Measurements from ENCODE around the gene KIF3B. TPM values are rescaled to one million over a fixed set of nuclear protein-coding genes. Genes with fewer than 3 reads are reported as not detected.
A peak's percentile ranks its signal among the peaks of the same experiment; 100 is the strongest.

Gene KIF3B
- total and polyA plus RNA-seq, 2 of the 13 experiments (the other 11 are each of a cell fraction or from before 2014, with no cell fraction given), result 23.6 to 28.8 TPM

DNA sequence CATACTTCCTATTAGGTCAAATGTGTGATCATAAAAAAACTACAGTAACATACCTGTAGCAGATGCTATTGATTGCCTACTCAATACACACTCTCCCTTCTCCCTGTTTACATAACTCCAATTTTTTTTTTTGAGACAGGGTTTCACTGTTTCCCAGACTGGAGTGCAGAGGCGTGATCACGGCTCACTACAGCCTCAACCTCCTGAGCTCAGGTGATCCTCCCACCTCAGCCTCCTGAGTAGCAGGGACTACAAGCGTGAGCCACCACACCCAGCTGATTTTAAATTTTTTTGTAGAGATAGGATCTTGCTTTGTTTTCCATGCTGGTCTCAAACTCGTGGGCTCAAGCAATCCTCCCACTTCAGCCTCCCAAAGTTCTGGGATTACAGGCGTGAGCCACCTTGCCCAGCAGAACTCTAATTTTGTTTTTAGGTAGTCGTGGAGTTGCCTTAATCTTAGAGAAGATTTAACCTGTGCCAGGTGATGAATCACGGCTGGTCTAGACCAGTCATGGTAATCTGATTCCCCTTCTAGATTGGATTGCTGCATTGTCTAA lies 14.0 kb upstream of the KIF3B start (continued):
- TF ChIP-seq ZMYM4 (CRISPR knock-in tag; IDR thresholded peaks at IDR 0.05) (peak; percentile 50; the same call in 1 of the 2 replicates), TCF7L2 (IDR thresholded peaks at IDR 0.05; ENCODE audit: low read depth, low read length) (no peak), RBM39 (IDR thresholded peaks at IDR 0.05; ENCODE audit: low read depth, low read length, poor library complexity, severe bottlenecking) (no peak), ZNF510 (CRISPR knock-in tag; IDR thresholded peaks at IDR 0.05; ENCODE audit: low read depth) (no peak), ISX (CRISPR knock-in tag; conservative IDR thresholded peaks at IDR 0.05) (0 out of 2 replicates have a peak, but pooled peaks have one; percentile 72), PLRG1 (conservative IDR thresholded peaks at IDR 0.05) (no peak), ZNF543 (CRISPR knock-in tag; IDR thresholded peaks at IDR 0.05) (no peak), ZNF773 (CRISPR knock-in tag; IDR thresholded peaks at IDR 0.05; ENCODE audit: borderline replicate concordance) (no peak), TBP (CRISPR knock-in tag; IDR thresholded peaks at IDR 0.05) (no peak), REL (CRISPR knock-in tag; conservative IDR thresholded peaks at IDR 0.05) (no peak), KAT8 (CRISPR knock-in tag; IDR thresholded peaks at IDR 0.05) (0 out of 2 replicates have a peak, but pooled peaks have one; percentile 56), SP2 (CRISPR knock-in tag; IDR thresholded peaks at IDR 0.05) (no peak), NR3C1 (CRISPR knock-in tag; IDR thresholded peaks at IDR 0.05) (no peak)
- TF ChIP-seq, protein P1, sequence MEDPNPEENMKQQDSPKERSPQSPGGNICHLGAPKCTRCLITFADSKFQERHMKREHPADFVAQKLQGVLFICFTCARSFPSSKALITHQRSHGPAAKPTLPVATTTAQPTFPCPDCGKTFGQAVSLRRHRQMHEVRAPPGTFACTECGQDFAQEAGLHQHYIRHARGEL (CRISPR knock-in tag; IDR thresholded peaks at IDR 0.05), result no peak
- TF ChIP-seq, protein P2, sequence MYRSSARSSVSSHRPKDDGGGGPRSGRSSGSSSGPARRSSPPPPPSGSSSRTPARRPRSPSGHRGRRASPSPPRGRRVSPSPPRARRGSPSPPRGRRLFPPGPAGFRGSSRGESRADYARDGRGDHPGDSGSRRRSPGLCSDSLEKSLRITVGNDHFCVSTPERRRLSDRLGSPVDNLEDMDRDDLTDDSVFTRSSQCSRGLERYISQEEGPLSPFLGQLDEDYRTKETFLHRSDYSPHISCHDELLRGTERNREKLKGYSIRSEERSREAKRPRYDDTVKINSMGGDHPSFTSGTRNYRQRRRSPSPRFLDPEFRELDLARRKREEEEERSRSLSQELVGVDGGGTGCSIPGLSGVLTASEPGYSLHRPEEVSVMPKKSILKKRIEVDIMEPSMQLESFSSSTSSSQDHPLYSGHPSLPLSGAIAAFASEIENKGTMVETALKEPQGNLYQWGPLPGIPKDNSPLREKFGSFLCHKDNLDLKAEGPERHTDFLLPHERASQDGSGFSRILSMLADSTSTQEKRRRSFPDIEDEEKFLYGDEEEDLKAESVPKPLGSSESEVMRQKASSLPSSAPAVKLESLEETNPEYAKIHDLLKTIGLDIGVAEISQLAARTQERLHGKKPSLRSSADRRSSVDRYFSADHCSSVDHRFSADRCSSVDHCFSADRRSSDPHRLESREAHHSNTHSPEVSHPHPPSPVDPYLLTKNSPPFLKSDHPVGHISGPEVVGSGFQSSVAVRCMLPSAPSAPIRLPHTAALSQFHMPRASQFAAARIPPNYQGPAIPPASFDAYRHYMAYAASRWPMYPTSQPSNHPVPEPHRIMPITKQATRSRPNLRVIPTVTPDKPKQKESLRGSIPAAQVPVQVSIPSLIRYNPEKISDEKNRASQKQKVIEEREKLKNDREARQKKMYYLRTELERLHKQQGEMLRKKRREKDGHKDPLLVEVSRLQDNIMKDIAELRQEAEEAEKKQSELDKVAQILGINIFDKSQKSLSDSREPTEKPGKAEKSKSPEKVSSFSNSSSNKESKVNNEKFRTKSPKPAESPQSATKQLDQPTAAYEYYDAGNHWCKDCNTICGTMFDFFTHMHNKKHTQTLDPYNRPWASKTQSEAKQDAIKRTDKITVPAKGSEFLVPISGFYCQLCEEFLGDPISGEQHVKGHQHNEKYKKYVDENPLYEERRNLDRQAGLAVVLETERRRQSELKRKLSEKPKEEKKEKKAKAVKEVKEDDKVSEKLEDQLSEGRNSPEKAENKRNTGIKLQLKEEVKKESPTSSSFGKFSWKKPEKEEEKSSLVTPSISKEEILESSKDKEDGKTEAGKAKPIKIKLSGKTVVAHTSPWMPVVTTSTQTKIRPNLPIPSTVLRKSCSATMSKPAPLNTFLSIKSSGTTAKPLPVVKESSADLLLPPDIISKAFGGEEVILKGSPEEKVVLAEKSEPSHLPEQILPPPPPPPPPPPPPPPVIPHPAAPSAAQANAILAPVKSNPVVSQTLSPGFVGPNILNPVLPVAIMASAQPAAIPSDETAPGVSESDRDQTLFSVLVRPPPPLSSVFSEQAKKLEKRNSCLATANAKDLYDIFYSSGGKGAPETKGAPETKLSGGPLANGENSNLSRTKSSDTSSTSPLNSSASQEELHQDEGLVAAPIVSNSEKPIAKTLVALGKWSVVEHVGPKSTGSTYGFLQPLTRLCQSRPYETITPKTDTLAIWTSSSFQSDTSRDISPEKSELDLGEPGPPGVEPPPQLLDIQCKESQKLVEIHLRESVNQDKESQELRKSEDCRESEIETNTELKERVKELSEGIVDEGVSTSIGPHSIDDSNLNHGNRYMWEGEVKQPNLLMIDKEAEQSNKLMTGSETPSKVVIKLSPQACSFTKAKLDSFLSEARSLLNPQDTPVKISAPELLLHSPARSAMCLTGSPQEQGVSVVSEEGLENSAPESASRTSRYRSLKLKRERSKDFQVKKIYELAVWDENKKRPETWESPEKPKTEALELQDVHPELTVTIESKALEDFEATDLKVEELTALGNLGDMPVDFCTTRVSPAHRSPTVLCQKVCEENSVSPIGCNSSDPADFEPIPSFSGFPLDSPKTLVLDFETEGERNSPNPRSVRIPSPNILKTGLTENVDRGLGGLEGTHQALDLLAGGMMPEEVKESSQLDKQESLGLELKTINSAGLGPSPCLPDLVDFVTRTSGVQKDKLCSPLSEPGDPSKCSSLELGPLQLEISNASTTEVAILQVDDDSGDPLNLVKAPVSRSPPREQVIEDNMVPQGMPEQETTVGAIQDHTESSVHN (CRISPR knock-in tag; IDR thresholded peaks at IDR 0.05), result no peak
- TF ChIP-seq, protein P3, sequence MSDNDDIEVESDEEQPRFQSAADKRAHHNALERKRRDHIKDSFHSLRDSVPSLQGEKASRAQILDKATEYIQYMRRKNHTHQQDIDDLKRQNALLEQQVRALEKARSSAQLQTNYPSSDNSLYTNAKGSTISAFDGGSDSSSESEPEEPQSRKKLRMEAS (IDR thresholded peaks at IDR 0.05), result 0 out of 2 replicates have a peak, but pooled peaks have one; percentile 12
- TF ChIP-seq, protein P4, sequence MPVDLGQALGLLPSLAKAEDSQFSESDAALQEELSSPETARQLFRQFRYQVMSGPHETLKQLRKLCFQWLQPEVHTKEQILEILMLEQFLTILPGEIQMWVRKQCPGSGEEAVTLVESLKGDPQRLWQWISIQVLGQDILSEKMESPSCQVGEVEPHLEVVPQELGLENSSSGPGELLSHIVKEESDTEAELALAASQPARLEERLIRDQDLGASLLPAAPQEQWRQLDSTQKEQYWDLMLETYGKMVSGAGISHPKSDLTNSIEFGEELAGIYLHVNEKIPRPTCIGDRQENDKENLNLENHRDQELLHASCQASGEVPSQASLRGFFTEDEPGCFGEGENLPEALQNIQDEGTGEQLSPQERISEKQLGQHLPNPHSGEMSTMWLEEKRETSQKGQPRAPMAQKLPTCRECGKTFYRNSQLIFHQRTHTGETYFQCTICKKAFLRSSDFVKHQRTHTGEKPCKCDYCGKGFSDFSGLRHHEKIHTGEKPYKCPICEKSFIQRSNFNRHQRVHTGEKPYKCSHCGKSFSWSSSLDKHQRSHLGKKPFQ (CRISPR knock-in tag; IDR thresholded peaks at IDR 0.05; ENCODE audit: insufficient replicate concordance), result peak; percentile 59
- TF ChIP-seq, protein P5, sequence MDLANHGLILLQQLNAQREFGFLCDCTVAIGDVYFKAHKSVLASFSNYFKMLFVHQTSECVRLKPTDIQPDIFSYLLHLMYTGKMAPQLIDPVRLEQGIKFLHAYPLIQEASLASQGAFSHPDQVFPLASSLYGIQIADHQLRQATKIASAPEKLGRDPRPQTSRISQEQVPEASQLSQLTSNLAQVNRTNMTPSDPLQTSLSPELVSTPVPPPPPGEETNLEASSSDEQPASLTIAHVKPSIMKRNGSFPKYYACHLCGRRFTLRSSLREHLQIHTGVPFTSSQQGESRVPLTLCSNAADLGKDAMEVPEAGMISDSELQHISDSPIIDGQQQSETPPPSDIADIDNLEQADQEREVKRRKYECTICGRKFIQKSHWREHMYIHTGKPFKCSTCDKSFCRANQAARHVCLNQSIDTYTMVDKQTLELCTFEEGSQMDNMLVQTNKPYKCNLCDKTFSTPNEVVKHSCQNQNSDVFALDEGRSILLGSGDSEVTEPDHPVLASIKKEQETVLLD (CRISPR knock-in tag; IDR thresholded peaks at IDR 0.05; ENCODE audit: low read depth), result no peak
